HEK293 (cell line): ENCODE measurements around the gene WNT7A.

ENCODE experiments used
- BCL11A ChIP-seq: fragments of 450-650 bp; formaldehyde crosslinking; IDR thresholded peaks from 2 replicates; pipeline ENCODE4 v1.5.1; 2016; ENCODE audit warnings: low read depth, missing biosample characterization, missing genetic modification characterization
- EGR2 ChIP-seq: fragments of 450-650 bp; formaldehyde crosslinking; IDR thresholded peaks from 2 replicates; pipeline ENCODE4 v1.5.1; 2016; ENCODE audit warnings: low read depth, missing biosample characterization, missing genetic modification characterization
- KLF16 ChIP-seq: fragments of 450-650 bp; formaldehyde crosslinking; IDR thresholded peaks from 2 replicates; pipeline ENCODE4 v1.5.1; 2017; ENCODE audit warnings: missing biosample characterization, missing genetic modification characterization
- KLF9 ChIP-seq: fragments of 450-650 bp; formaldehyde crosslinking; IDR thresholded peaks from 2 replicates; pipeline ENCODE4 v1.5.1; 2016; ENCODE audit warnings: missing biosample characterization, missing genetic modification characterization, low read depth
- PATZ1 ChIP-seq: fragments of 450-650 bp; formaldehyde crosslinking; IDR thresholded peaks from 2 replicates; pipeline ENCODE4 v1.5.1; 2016; ENCODE audit warnings: missing biosample characterization, missing genetic modification characterization
- PRDM2 ChIP-seq: fragments of 450-650 bp; formaldehyde crosslinking; IDR thresholded peaks from 2 replicates; pipeline ENCODE4 v1.5.1; 2016; ENCODE audit warnings: missing biosample characterization, missing genetic modification characterization, borderline replicate concordance
- SETDB1 ChIP-seq: IDR thresholded peaks from one replicate; pipeline ENCODE4 v1.6.1; 2017; ENCODE audit warnings: mild to moderate bottlenecking, low read length, moderate library complexity, mixed read lengths; ENCODE audit not compliant: insufficient read length
- SP3 ChIP-seq: fragments of 450-650 bp; formaldehyde crosslinking; IDR thresholded peaks from 2 replicates; pipeline ENCODE4 v1.5.1; 2016; ENCODE audit warnings: missing biosample characterization, missing genetic modification characterization
- TRIM28 ChIP-seq: IDR thresholded peaks from 2 replicates; pipeline ENCODE4 v1.6.1; 2011; ENCODE audit warnings: low read length, control low read depth, borderline replicate concordance
- ZBTB17 ChIP-seq: fragments of 450-650 bp; formaldehyde crosslinking; IDR thresholded peaks from 2 replicates; pipeline ENCODE4 v1.5.1; 2016; ENCODE audit warnings: missing biosample characterization, missing genetic modification characterization
- ZBTB26 ChIP-seq: fragments of 450-650 bp; formaldehyde crosslinking; optimal IDR thresholded peaks from 2 replicates; pipeline ENCODE3; 2016; ENCODE audit warnings: missing biosample characterization, mild to moderate bottlenecking, missing genetic modification characterization
- ZBTB8A ChIP-seq: fragments of 450-650 bp; formaldehyde crosslinking; IDR thresholded peaks from 2 replicates; pipeline ENCODE4 v1.5.1; 2016; ENCODE audit warnings: missing biosample characterization, missing genetic modification characterization
- ZEB2 ChIP-seq: fragments of 450-650 bp; formaldehyde crosslinking; IDR thresholded peaks from 2 replicates; pipeline ENCODE4 v1.5.1; 2016; ENCODE audit warnings: missing biosample characterization, missing genetic modification characterization
- ZIC2 ChIP-seq: fragments of 450-650 bp; formaldehyde crosslinking; IDR thresholded peaks from 2 replicates; pipeline ENCODE4 v1.5.1; 2016; ENCODE audit warnings: missing biosample characterization, missing genetic modification characterization
- ZNF211 ChIP-seq: fragments of 450-650 bp; formaldehyde crosslinking; IDR thresholded peaks from 2 replicates; pipeline ENCODE4 v1.5.1; 2016; ENCODE audit warnings: low read depth, missing biosample characterization, missing genetic modification characterization
- ZNF266 ChIP-seq: fragments of 450-650 bp; formaldehyde crosslinking; IDR thresholded peaks from 2 replicates; pipeline ENCODE4 v1.5.1; 2016; ENCODE audit warnings: missing biosample characterization, missing genetic modification characterization, low read depth
- ZNF335 ChIP-seq: fragments of 450-650 bp; formaldehyde crosslinking; conservative IDR thresholded peaks from 2 replicates; pipeline ENCODE4 v1.5.1; 2016; ENCODE audit warnings: missing biosample characterization, missing genetic modification characterization
- ZNF449 ChIP-seq: fragments of 450-650 bp; formaldehyde crosslinking; IDR thresholded peaks from 2 replicates; pipeline ENCODE4 v1.5.1; 2017; ENCODE audit warnings: missing biosample characterization, mild to moderate bottlenecking, missing genetic modification characterization, moderate library complexity
- ZNF488 ChIP-seq: fragments of 450-650 bp; formaldehyde crosslinking; IDR thresholded peaks from 2 replicates; pipeline ENCODE4 v1.5.1; 2016; ENCODE audit warnings: missing biosample characterization, missing genetic modification characterization
- ZNF530 ChIP-seq: fragments of 450-650 bp; formaldehyde crosslinking; IDR thresholded peaks from 2 replicates; pipeline ENCODE4 v1.5.1; 2016; ENCODE audit warnings: low read depth, missing biosample characterization, missing genetic modification characterization
- ZNF580 ChIP-seq: fragments of 450-650 bp; formaldehyde crosslinking; IDR thresholded peaks from 2 replicates; pipeline ENCODE4 v1.5.1; 2016; ENCODE audit warnings: missing biosample characterization, missing genetic modification characterization
- ZNF600 ChIP-seq: fragments of 450-650 bp; formaldehyde crosslinking; IDR thresholded peaks from 2 replicates; pipeline ENCODE4 v1.5.1; 2016; ENCODE audit warnings: missing biosample characterization, missing genetic modification characterization
- ZNF670 ChIP-seq: fragments of 450-650 bp; formaldehyde crosslinking; IDR thresholded peaks from 2 replicates; pipeline ENCODE4 v1.5.1; 2016; ENCODE audit warnings: missing biosample characterization, missing genetic modification characterization, low read depth
- ZNF692 ChIP-seq: fragments of 450-650 bp; formaldehyde crosslinking; IDR thresholded peaks from 2 replicates; pipeline ENCODE4 v1.5.1; 2016; ENCODE audit warnings: missing biosample characterization, missing genetic modification characterization
- ZNF837 ChIP-seq: fragments of 450-650 bp; formaldehyde crosslinking; IDR thresholded peaks from 2 replicates; pipeline ENCODE4 v1.5.1; 2016; ENCODE audit warnings: missing biosample characterization, missing genetic modification characterization

Gene WNT7A

GRCh38 chr3:13878281-13879101 lies 1.4 kb downstream of the WNT7A start (continued):
- TF ChIP-seq ZIC2 (tag by site-specific recombination), result 0 out of 2 replicates have a peak, but pooled peaks have one; percentile 7
- no peak for TF ChIP-seq PRDM2 (tag by site-specific recombination)
- TF ChIP-seq SP3 (tag by site-specific recombination), result peak; percentile 85
- TF ChIP-seq PATZ1 (tag by site-specific recombination), result peak; percentile 76; the same call in 1 of the 2 replicates
- TF ChIP-seq ZNF670, result no peak
- TF ChIP-seq ZNF692 (tag by site-specific recombination), result peak; percentile 37; the same call in 1 of the 2 replicates
- peak; percentile 76 for TF ChIP-seq ZBTB17 (tag by site-specific recombination)
- peak; percentile 97 for TF ChIP-seq EGR2
- TF ChIP-seq ZNF266 (tag by site-specific recombination), result no peak
- TF ChIP-seq ZBTB26, result peak; percentile 66
- 0 out of 2 replicates have a peak, but pooled peaks have one; percentile 32 for TF ChIP-seq ZEB2 (tag by site-specific recombination)
- no peak for TF ChIP-seq ZNF837 (tag by site-specific recombination)
- TF ChIP-seq ZNF488 (tag by site-specific recombination), result no peak
- TF ChIP-seq BCL11A (tag by site-specific recombination), result 0 out of 2 replicates have a peak, but pooled peaks have one; percentile 7
- peak; percentile 71 for TF ChIP-seq ZNF600 (tag by site-specific recombination)
- no peak for TF ChIP-seq ZNF211
- peak; percentile 52 for TF ChIP-seq ZBTB8A (tag by site-specific recombination)
- 0 out of 2 replicates have a peak, but pooled peaks have one; percentile 26 for TF ChIP-seq KLF16 (tag by site-specific recombination)
- TF ChIP-seq TRIM28, result no peak
- TF ChIP-seq KLF9 (tag by site-specific recombination), result peak; percentile 61
- TF ChIP-seq ZNF335 (tag by site-specific recombination), result peak; percentile 36; the same call in 1 of the 2 replicates
- peak; percentile 33; the same call in 1 of the 2 replicates for TF ChIP-seq ZNF449 (tag by site-specific recombination)
- no peak for TF ChIP-seq SETDB1
- no peak for TF ChIP-seq ZNF580
- no peak for TF ChIP-seq ZNF530 (tag by site-specific recombination)
